Tibial nerve (tissue), 3 donors: ENCODE results near the gene OPCML.

Experiments used
- POLR2A ChIP-seq, 2 donors: fragments of 450-650 bp; IDR thresholded peaks; one replicate each; pipeline ENCODE4 v1.6.1; 2017; ENCODE audit warnings: antibody characterized with exemption in 2 of 2, mild to moderate bottlenecking in 2 of 2, moderate library complexity in 2 of 2
- TF ChIP-seq, protein P1 (sequence below), 5 experiments: fragments of 200-600 bp in 3 of 5; fragments of 450-650 bp in 2 of 5; sonication (generic) in 3 of 5; IDR thresholded peaks; one replicate each; pipeline ENCODE4 v1.5.1; 2016 to 2019; ENCODE audit warnings: antibody characterized with exemption in 5 of 5, mild to moderate bottlenecking in 3 of 5, moderate library complexity in 2 of 5

DNA sequence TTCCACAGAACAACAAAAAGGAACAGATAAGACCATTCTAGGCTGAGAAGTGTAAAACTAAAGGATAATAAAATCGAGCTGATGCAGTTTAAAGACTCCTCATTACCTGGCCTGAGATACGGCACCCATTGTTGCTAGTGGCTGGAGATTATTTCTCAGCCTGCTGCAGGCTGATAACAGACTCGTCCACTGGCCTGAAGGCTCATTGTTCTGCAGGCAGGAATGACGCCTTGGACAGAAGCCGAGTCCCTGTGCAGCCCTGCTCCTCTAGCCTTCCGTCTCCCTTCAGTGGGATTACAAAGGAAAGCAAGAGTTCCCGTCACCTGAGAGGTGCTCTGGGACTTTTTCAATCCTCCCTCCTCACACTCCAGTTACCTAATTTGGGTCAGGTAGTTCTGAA is 1065.3 kb downstream of the OPCML start:
- TF ChIP-seq POLR2A (IDR thresholded peaks at IDR 0.05) = no peak
- TF ChIP-seq, protein P1, sequence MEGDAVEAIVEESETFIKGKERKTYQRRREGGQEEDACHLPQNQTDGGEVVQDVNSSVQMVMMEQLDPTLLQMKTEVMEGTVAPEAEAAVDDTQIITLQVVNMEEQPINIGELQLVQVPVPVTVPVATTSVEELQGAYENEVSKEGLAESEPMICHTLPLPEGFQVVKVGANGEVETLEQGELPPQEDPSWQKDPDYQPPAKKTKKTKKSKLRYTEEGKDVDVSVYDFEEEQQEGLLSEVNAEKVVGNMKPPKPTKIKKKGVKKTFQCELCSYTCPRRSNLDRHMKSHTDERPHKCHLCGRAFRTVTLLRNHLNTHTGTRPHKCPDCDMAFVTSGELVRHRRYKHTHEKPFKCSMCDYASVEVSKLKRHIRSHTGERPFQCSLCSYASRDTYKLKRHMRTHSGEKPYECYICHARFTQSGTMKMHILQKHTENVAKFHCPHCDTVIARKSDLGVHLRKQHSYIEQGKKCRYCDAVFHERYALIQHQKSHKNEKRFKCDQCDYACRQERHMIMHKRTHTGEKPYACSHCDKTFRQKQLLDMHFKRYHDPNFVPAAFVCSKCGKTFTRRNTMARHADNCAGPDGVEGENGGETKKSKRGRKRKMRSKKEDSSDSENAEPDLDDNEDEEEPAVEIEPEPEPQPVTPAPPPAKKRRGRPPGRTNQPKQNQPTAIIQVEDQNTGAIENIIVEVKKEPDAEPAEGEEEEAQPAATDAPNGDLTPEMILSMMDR (IDR thresholded peaks at IDR 0.05) = no peak
